GM10266 (cell line): ENCODE results near the gene IL3RA.
"Not testable (repeated sequence)": the region's sequence is repeated elsewhere in the genome, so short reads cannot be mapped to it uniquely, and the experiment has no call there.

Experiments
- DNase-seq: peaks from one replicate; pipeline ENCODE4 v3.0.0; 2012; ENCODE audit errors: extremely low spot score
- CTCF ChIP-seq: IDR thresholded peaks from 2 replicates; pipeline ENCODE4 v1.5.1; 2012; ENCODE audit warnings: mild to moderate bottlenecking, low read depth; ENCODE audit not compliant: control insufficient read depth, insufficient read depth; ENCODE audit errors: missing control alignments

The IL3RA gene

DNA sequence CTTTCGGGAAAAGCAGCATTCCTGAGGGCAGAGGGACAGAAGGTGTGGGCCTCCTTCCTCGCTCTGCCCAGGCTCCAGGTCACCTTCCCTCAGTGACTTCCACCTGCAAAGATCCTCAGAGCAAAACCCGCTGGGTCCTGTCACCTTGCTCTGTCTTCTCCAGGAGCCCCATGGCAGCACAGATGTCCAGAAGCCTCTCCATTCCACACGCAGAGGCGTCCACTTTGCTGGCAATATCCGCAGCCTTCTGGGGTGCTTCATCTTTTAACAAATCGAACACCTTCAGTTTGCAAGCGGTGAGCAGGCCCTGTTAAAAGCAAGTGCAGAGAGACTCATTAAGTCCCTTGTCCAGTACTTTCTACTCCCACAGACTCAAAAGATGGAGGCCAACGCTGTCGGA lies 88.8 kb downstream of the IL3RA start:
- no peak for DNase-seq
- TF ChIP-seq CTCF: no peak

- not testable (repeated sequence) for DNase-seq
Measured at GRCh38 chrX:1426321-1426720, 89.7 kb downstream of the IL3RA start.

GRCh38 chrX:1427756-1428155 lies 91.2 kb downstream of the IL3RA start:
- no peak for DNase-seq
- no peak for TF ChIP-seq CTCF

- no peak for DNase-seq
- no peak for TF ChIP-seq CTCF
Measured at GRCh38 chrX:1430451-1430850, 93.9 kb downstream of the IL3RA start.
